Fibroblast of mammary gland (primary cell): ENCODE measurements around the gene RNF145.

Experiments used
- DNase-seq: peaks from one replicate; pipeline ENCODE4 v3.0.0-alpha.2; 2010; ENCODE audit warnings: low read depth
- H3K4me3 ChIP-seq: 2 replicates; pipeline ENCODE4 v1.5.1; 2011; ENCODE audit warnings: low read depth, mild to moderate bottlenecking, low read length, moderate library complexity; ENCODE audit not compliant: control insufficient read depth
- TF ChIP-seq, protein P1 (sequence below): conservative IDR thresholded peaks from 2 replicates; pipeline ENCODE4 v1.5.1; 2011; ENCODE audit warnings: low read depth, low read length, inconsistent platforms; ENCODE audit not compliant: control insufficient read depth, insufficient read depth

The RNF145 gene

DNA sequence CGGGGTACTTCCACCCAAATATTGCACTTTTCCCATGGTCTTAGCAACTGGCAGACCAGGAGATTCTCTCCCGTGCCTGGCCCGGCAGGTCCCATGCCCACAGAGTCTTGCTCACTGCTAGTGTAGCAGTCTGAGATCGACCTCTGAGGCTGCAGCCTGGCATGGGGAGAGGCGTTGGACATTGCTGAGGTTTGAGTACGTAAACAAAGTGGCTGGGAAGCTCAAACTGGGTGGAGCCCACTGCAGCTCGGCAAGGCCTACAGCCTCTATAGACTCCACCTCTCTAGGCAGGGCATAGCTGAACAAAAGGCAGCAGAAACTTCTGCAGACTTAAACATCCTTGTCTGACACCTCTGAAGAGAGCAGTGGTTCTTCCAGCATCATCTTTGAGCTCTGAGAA lies 69.6 kb downstream of the RNF145 start:
- H3K4me3 ChIP-seq: no peak overlapping the region
- TF ChIP-seq, protein P1, sequence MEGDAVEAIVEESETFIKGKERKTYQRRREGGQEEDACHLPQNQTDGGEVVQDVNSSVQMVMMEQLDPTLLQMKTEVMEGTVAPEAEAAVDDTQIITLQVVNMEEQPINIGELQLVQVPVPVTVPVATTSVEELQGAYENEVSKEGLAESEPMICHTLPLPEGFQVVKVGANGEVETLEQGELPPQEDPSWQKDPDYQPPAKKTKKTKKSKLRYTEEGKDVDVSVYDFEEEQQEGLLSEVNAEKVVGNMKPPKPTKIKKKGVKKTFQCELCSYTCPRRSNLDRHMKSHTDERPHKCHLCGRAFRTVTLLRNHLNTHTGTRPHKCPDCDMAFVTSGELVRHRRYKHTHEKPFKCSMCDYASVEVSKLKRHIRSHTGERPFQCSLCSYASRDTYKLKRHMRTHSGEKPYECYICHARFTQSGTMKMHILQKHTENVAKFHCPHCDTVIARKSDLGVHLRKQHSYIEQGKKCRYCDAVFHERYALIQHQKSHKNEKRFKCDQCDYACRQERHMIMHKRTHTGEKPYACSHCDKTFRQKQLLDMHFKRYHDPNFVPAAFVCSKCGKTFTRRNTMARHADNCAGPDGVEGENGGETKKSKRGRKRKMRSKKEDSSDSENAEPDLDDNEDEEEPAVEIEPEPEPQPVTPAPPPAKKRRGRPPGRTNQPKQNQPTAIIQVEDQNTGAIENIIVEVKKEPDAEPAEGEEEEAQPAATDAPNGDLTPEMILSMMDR: no peak
- no peak for DNase-seq

DNA sequence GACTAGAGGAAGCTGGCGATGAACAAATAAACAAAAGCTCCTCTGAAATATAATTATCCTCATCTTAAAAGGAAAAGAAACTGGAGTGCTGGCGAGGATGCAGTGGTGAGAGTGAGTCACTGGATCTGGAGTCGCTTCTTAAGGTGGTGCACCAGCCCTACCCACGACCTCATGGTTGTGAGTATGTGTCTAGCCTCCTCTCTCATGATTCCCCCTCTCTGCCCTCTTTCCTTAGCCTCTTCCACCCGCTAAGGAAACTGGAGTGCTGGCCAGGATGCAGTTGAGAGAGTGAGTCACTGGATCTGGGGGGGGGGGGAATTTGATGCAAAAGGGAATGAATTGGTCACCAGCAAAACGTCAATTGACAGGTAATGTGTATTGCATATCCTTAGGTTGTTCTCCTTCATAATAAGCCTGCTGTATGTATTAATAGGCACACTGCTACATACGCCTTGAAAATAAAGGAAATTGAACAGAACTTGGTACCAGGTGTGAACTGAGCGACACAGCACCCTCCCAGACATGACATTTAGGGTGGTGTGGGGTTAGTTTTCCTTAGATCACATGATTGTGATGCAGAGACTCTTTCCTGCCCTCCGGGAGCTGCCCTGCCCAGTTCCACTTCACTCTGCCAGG lies 73.3 kb downstream of the RNF145 start:
- TF ChIP-seq, protein P1: no peak
- DNase-seq: peak; percentile 83
- H3K4me3 ChIP-seq: no peak overlapping the region

DNA sequence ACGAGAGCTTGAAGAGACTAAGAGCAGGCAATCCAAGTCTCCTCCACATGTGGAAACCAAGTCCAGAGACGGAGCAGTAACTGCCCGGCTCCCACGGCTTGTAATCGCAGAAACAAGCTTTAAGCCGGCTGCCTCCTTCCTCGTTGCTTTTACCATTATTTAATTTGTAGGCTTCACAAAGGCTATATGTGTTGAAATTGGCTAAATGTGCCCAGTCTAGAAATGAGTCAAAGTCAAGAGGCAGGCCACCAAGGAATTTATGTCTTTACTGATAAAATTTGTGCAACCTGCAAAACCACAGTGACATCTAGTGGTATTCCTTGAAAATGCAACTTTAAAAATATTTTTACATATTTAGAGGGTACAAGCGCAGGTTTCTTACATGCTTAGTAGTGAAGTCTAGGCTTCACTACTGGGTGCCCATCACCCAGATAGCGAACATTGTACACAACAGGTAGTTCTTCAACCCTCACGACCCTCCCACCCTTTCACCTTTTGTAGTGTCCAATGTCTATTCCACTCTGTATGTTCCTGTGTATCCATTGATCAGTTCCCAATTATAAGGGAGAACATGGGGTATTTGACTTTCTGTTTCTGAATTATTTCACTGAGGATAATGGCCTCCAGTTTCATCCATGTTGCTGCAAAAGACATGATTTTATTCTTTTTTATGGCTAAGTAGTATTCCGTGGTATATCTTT lies 76.2 kb downstream of the RNF145 start:
- TF ChIP-seq, protein P1: peak; percentile 72
- no peak overlapping the region for H3K4me3 ChIP-seq
- DNase-seq: peak; percentile 88

DNA sequence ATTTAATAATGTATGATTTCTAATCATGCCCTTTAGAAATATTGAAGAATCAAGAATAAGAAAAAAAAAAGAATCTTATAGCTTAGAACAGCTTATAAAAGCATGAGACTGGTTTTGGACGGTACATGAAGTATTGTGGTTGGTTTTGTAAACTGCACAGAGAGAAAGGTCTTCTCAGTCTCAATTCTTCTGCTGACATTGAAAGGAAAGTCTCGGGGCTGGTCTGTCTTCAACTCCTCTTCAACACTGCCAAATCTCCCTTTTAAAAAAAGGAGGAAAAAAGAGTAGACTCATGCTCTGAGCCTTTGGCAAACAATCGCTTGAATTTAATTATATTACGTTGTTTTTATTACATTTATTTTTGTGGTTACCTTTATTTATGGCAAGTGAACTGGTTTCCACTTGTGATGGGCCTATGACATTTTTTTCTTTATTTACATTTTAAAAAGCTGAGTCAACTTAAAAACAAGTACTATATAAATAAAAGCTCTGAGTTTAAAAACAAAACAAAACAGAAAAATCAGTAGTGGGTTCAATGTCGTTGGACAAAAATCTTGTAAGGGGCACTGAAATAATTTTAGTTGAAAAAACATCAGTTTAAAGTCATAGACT lies 76.8 kb downstream of the RNF145 start:
- TF ChIP-seq, protein P1: no peak
- no peak for DNase-seq
- H3K4me3 ChIP-seq: no peak overlapping the region

DNA sequence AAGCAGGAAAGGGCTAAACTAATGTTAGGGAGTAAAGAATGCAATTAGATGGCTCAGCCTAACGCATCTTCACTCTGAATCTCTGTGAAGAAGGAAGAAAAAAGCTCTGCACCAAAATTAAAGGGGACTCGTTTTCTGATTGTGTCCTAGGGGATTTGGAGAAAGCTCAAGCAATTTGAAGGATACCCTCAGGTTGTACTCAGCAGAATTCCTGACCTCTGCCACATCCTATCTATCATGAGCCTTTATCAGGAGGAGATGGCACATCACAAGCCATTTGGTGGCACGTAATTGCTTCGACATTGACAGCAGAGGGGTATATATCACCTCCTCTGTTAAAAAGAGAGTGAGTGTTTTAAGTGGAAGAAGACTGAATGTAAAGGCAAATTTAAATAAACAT lies 77.4 kb downstream of the RNF145 start:
- no peak for DNase-seq
- TF ChIP-seq, protein P1: no peak
- no peak overlapping the region for H3K4me3 ChIP-seq

DNA sequence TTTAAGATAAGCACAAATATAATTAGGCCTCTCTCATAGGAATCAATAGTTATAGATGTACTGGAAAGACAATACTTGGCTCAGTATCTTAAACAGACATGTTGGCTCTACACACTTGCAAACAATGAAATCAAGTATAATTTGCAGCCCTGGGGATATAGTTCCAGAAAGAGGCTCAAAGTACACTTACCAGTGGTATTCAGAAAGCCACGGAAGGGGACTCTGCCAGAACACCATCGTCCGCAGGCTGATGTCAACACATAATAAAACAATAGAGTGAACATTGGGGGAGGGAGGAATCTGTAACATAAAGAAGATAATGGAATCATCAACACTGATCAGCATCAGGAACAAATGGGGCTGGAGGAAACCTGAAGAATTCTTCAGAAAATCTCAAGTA lies 78.5 kb downstream of the RNF145 start:
- no peak for DNase-seq
- H3K4me3 ChIP-seq: no peak overlapping the region
- TF ChIP-seq, protein P1: no peak
